Mucosa of rectum (tissue), 2 donors: ENCODE measurements around the gene PML.
"Not testable (repeated sequence)": the region's sequence is repeated elsewhere in the genome, so short reads cannot be mapped to it uniquely, and the experiment has no call there.

Experiments
- H3K27ac ChIP-seq, 2 donors: one replicate each; pipeline ENCODE4 v1.7.0; 2013; ENCODE audit warnings: inconsistent platforms in 2 of 2, low read depth in 2 of 2, low read length in 2 of 2
- H3K27me3 ChIP-seq, 2 donors: one replicate each; pipeline ENCODE4 v1.7.0; 2013; ENCODE audit warnings: low read length in 2 of 2; ENCODE audit not compliant: control insufficient read depth in 2 of 2, insufficient read depth in 2 of 2
- H3K36me3 ChIP-seq, 2 donors: one replicate each; pipeline ENCODE4 v1.7.0; 2013; ENCODE audit warnings: low read length in 2 of 2; ENCODE audit not compliant: control insufficient read depth in 2 of 2, insufficient read depth in 2 of 2
- H3K4me1 ChIP-seq, 2 donors: one replicate each; pipeline ENCODE4 v1.7.0; 2013; ENCODE audit warnings: low read length in 2 of 2, mild to moderate bottlenecking in 1 of 2; ENCODE audit not compliant: control insufficient read depth in 2 of 2, insufficient read depth in 2 of 2
- H3K4me3 ChIP-seq, 2 donors: one replicate each; pipeline ENCODE4 v1.7.0; 2013; ENCODE audit warnings: low read length in 2 of 2
- H3K9ac ChIP-seq, 2 donors: one replicate each; pipeline ENCODE4 v1.7.0; 2013; ENCODE audit warnings: low read length in 2 of 2, low read depth in 1 of 2, mild to moderate bottlenecking in 1 of 2
- H3K9me3 ChIP-seq, 2 donors: one replicate each; pipeline ENCODE4 v1.7.0; 2013; ENCODE audit warnings: low read length in 2 of 2; ENCODE audit not compliant: control insufficient read depth in 2 of 2
- donor health status: healthy.
- donor health status: Normal muscosa, but diverticular disease.

PML gene

GRCh38 chr15:73973683-73974200 lies 20.8 kb upstream of the PML start:
- not testable (repeated sequence) for H3K36me3 ChIP-seq, H3K9me3 ChIP-seq, H3K4me3 ChIP-seq, H3K4me1 ChIP-seq, H3K9ac ChIP-seq, H3K27ac ChIP-seq, H3K27me3 ChIP-seq

- H3K4me1 ChIP-seq, H3K4me3 ChIP-seq, H3K9me3 ChIP-seq, H3K27ac ChIP-seq, H3K36me3 ChIP-seq, H3K27me3 ChIP-seq, H3K9ac ChIP-seq: not testable (repeated sequence)
Observed at GRCh38 chr15:73975440-73976125, 18.9 kb upstream of the PML start.

GRCh38 chr15:73978896-73979295 lies 15.6 kb upstream of the PML start:
- Histone ChIP-seq H3K9me3 (no peaks in the 10 kb centered on the region), H3K27ac (no peak overlapping the region), H3K27me3 (peaks cover 7% of the 10 kb centered on the region in 2 donors), H3K9ac (no peak overlapping the region), H3K4me3 (no peak overlapping the region), H3K4me1 (peaks cover 12 to 17% of the 10 kb centered on the region in 2 donors), H3K36me3 (no peaks in the 10 kb centered on the region)

GRCh38 chr15:73979636-73980035 lies 14.9 kb upstream of the PML start:
- Histone ChIP-seq H3K9ac (no peak overlapping the region), H3K36me3 (no peaks in the 10 kb centered on the region), H3K27me3 (peaks cover 7% of the 10 kb centered on the region in 2 donors), H3K4me1 (peaks cover 14 to 17% of the 10 kb centered on the region in 2 donors), H3K27ac (no peak overlapping the region), H3K4me3 (no peak overlapping the region), H3K9me3 (no peaks in the 10 kb centered on the region)

- H3K4me1 ChIP-seq = peaks cover 17 to 21% of the 10 kb centered on the region in 2 donors
- peak overlapping the region in 1 of 2 donors; percentile 12 for H3K9ac ChIP-seq
- no peak overlapping the region for H3K4me3 ChIP-seq
Observed at GRCh38 chr15:73981761-73982221, 12.7 kb upstream of the PML start.

GRCh38 chr15:73982222-73982962 lies 12.1 kb upstream of the PML start:
- Histone ChIP-seq H3K4me3 (no peak overlapping the region), H3K4me1 (peaks cover 17 to 21% of the 10 kb centered on the region in 2 donors), H3K27ac (peak overlapping the region; percentile 70 to 77)

More at GRCh38 chr15:73981761-73982221, 12.7 kb upstream of the PML start:
- Histone ChIP-seq H3K36me3 (no peaks in the 10 kb centered on the region), H3K9me3 (no peaks in the 10 kb centered on the region), H3K27ac (peak overlapping the region; percentile 70 to 77), H3K27me3 (no peaks in the 10 kb centered on the region)

GRCh38 chr15:73983211-73983727 lies 11.2 kb upstream of the PML start:
- H3K4me1 ChIP-seq = peaks cover 17 to 21% of the 10 kb centered on the region in 2 donors
- H3K36me3 ChIP-seq = peaks cover 0 to 2% of the 10 kb centered on the region in 2 donors
- H3K9me3 ChIP-seq = no peaks in the 10 kb centered on the region
- H3K9ac ChIP-seq = peak overlapping the region in 1 of 2 donors; percentile 24
- H3K27ac ChIP-seq = peak overlapping the region; percentile 70 to 77
- H3K27me3 ChIP-seq = no peaks in the 10 kb centered on the region
- H3K4me3 ChIP-seq = no peak overlapping the region

More at GRCh38 chr15:73982222-73982962, 12.1 kb upstream of the PML start:
- peaks cover 0 to 2% of the 10 kb centered on the region in 2 donors for H3K36me3 ChIP-seq
- H3K27me3 ChIP-seq = no peaks in the 10 kb centered on the region
- peak overlapping the region; percentile 12 to 41 for H3K9ac ChIP-seq
- no peaks in the 10 kb centered on the region for H3K9me3 ChIP-seq

- Histone ChIP-seq H3K27ac (peak overlapping the region in 1 of 2 donors; percentile 77), H3K4me1 (peaks cover 17 to 21% of the 10 kb centered on the region in 2 donors), H3K9me3 (no peaks in the 10 kb centered on the region), H3K4me3 (no peak overlapping the region), H3K27me3 (no peaks in the 10 kb centered on the region), H3K9ac (no peak overlapping the region), H3K36me3 (peaks cover 0 to 2% of the 10 kb centered on the region in 2 donors)
Observed at GRCh38 chr15:73983773-73984172, 10.7 kb upstream of the PML start.

GRCh38 chr15:73984208-73984979 lies 10.1 kb upstream of the PML start:
- Histone ChIP-seq H3K9me3 (no peaks in the 10 kb centered on the region), H3K4me3 (no peak overlapping the region), H3K9ac (no peak overlapping the region), H3K27me3 (no peaks in the 10 kb centered on the region), H3K36me3 (peaks cover 0 to 2% of the 10 kb centered on the region in 2 donors), H3K27ac (no peak overlapping the region), H3K4me1 (peaks cover 17 to 21% of the 10 kb centered on the region in 2 donors)
